GM19035 (cell line): ENCODE results near the gene RAP1GAP2.
"Not testable (repeated sequence)": the region's sequence is repeated elsewhere in the genome, so short reads cannot be mapped to it uniquely, and the experiment has no call there.

Source experiments
- ATAC-seq: cut with Tn5 transposase; IDR thresholded peaks from one replicate; pipeline ENCODE4 v1.9.1; 2021; ENCODE audit not compliant: unreplicated experiment

The RAP1GAP2 gene

GRCh38 chr17:2964028-2964356 lies 167.8 kb downstream of the RAP1GAP2 start:
- ATAC-seq = no peak

- no peak for ATAC-seq
These were observed 168.1 kb downstream of the RAP1GAP2 start for GRCh38 chr17:2964370-2964769.

GRCh38 chr17:2964831-2965230 lies 168.6 kb downstream of the RAP1GAP2 start:
- ATAC-seq = no peak

- ATAC-seq = no peak
These were observed 169.7 kb downstream of the RAP1GAP2 start for GRCh38 chr17:2965621-2966595.

- no peak for ATAC-seq
These were observed 171.3 kb downstream of the RAP1GAP2 start for GRCh38 chr17:2967515-2967914.

- ATAC-seq = no peak
These were observed 175.6 kb downstream of the RAP1GAP2 start for GRCh38 chr17:2971851-2972250.

- no peak for ATAC-seq
These were observed 176.5 kb downstream of the RAP1GAP2 start for GRCh38 chr17:2972749-2973148.

- no peak for ATAC-seq
These were observed 178.1 kb downstream of the RAP1GAP2 start for GRCh38 chr17:2974347-2974746.

GRCh38 chr17:2975469-2975958 lies 179.3 kb downstream of the RAP1GAP2 start:
- ATAC-seq = no peak

- no peak for ATAC-seq
These were observed 180.9 kb downstream of the RAP1GAP2 start for GRCh38 chr17:2977157-2977556.

- ATAC-seq = no peak
These were observed 181.9 kb downstream of the RAP1GAP2 start for GRCh38 chr17:2978116-2978515.

GRCh38 chr17:2978991-2979390 lies 182.8 kb downstream of the RAP1GAP2 start:
- ATAC-seq = no peak

- ATAC-seq = no peak
These were observed 184.1 kb downstream of the RAP1GAP2 start for GRCh38 chr17:2980211-2980903.

GRCh38 chr17:2980904-2981246 lies 184.6 kb downstream of the RAP1GAP2 start:
- ATAC-seq = no peak

- no peak for ATAC-seq
These were observed 185.1 kb downstream of the RAP1GAP2 start for GRCh38 chr17:2981325-2981724.

- no peak for ATAC-seq
These were observed 186.6 kb downstream of the RAP1GAP2 start for GRCh38 chr17:2982854-2983253.

- no peak for ATAC-seq
These were observed 187.0 kb downstream of the RAP1GAP2 start for GRCh38 chr17:2983255-2983654.

GRCh38 chr17:2985318-2985717 lies 189.1 kb downstream of the RAP1GAP2 start:
- ATAC-seq = no peak

GRCh38 chr17:2986925-2987324 lies 190.7 kb downstream of the RAP1GAP2 start:
- ATAC-seq = no peak

GRCh38 chr17:2989396-2989795 lies 193.2 kb downstream of the RAP1GAP2 start:
- not testable (repeated sequence) for ATAC-seq

- no peak for ATAC-seq
These were observed 193.6 kb downstream of the RAP1GAP2 start for GRCh38 chr17:2989855-2990254.

GRCh38 chr17:2990396-2990795 lies 194.2 kb downstream of the RAP1GAP2 start:
- ATAC-seq = no peak
